ENCODE results near the gene MSRB1. TPM values are rescaled to one million over a fixed set of nuclear protein-coding genes. Genes with fewer than 3 reads are reported as not detected.
A peak's percentile ranks its signal among the peaks of the same experiment; 100 is the strongest.

MSRB1 gene
- total RNA-seq, 3 donors from 2014 or later (not counting 1 experiment from before 2014, with no cell fraction given): 10.8 to 19.9 (median 14.8) TPM

DNA sequence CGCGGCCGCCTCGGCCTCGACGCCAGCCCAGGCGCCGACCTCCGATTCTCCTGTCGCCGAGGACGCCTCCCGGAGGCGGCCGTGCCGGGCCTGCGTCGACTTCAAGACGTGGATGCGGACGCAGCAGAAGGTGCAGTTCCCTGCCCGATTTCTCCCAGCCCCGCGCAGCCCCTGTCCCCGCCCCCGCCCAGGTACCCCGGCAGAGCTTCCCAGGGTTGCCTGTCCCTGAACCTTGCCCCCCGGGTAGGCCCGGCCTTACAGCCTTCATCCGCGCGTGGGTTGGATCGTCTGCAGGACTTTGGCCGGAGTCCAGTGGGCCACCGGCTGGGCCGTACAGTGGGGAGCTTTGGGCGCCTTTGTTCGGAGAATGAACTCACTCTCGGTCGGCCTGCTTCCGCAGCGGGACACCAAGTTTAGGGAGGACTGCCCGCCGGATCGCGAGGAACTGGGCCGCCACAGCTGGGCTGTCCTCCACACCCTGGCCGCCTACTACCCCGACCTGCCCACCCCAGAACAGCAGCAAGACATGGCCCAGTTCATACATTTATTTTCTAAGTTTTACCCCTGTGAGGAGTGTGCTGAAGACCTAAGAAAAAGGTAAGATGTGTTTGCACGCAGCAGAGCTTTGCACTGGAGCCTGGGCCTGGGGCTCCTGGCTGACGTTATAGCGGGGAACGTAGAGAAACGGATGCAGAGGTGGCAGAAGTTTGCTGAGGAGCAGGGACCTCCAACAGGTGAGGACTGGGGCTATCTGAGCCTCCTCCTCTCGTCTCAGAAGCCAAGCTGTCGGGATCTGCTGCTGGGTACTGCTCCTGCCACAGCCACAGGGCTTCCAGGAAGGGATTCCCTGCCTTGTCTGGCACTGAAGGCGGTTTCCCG is 41.6 kb upstream of the MSRB1 start:
- H3K27ac Mint-ChIP-seq: peak overlapping the region in 1 of 2 donors; percentile 72
- H3K9me3 Mint-ChIP-seq: no peaks in the 10 kb centered on the region
- H3K4me3 Mint-ChIP-seq: peak overlapping the region; percentile 86
- no peaks in the 10 kb centered on the region for H3K36me3 Mint-ChIP-seq
- DNase-seq (no peak), ATAC-seq (peak; percentile 11 to 30 (median 22))
- peak overlapping the region; percentile 54 for H3K4me3 ChIP-seq (ENCODE audit: low read length)
- WGBS (ENCODE audit: insufficient coverage): 15% methylated on average over 58 of the region's 58 CpGs
- peaks cover 10% of the 10 kb centered on the region for H3K36me3 ChIP-seq (ENCODE audit: control insufficient read depth, insufficient read depth, low read length)
- TF ChIP-seq, protein P1, sequence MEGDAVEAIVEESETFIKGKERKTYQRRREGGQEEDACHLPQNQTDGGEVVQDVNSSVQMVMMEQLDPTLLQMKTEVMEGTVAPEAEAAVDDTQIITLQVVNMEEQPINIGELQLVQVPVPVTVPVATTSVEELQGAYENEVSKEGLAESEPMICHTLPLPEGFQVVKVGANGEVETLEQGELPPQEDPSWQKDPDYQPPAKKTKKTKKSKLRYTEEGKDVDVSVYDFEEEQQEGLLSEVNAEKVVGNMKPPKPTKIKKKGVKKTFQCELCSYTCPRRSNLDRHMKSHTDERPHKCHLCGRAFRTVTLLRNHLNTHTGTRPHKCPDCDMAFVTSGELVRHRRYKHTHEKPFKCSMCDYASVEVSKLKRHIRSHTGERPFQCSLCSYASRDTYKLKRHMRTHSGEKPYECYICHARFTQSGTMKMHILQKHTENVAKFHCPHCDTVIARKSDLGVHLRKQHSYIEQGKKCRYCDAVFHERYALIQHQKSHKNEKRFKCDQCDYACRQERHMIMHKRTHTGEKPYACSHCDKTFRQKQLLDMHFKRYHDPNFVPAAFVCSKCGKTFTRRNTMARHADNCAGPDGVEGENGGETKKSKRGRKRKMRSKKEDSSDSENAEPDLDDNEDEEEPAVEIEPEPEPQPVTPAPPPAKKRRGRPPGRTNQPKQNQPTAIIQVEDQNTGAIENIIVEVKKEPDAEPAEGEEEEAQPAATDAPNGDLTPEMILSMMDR (IDR thresholded peaks at IDR 0.05): no peak
- H3K9me3 ChIP-seq (ENCODE audit: control insufficient read depth, insufficient read depth, low read length): no peaks in the 10 kb centered on the region
- peaks cover 32% of the 10 kb centered on the region for H3K4me1 ChIP-seq (ENCODE audit: control insufficient read depth, insufficient read depth, low read length)
- peaks cover 4 to 22% of the 10 kb centered on the region in 2 donors for H3K4me1 Mint-ChIP-seq
- peak overlapping the region; percentile 35 for H3K27ac ChIP-seq (ENCODE audit: low read length)
- H3K27me3 ChIP-seq (ENCODE audit: control insufficient read depth, insufficient read depth, low read length): peaks cover 29% of the 10 kb centered on the region
- peaks cover 0 to 14% of the 10 kb centered on the region in 2 donors for H3K27me3 Mint-ChIP-seq (ENCODE audit: low read depth in 2 of 2)
- intact Hi-C loops (cut with micrococcal nuclease): no loop called here

DNA sequence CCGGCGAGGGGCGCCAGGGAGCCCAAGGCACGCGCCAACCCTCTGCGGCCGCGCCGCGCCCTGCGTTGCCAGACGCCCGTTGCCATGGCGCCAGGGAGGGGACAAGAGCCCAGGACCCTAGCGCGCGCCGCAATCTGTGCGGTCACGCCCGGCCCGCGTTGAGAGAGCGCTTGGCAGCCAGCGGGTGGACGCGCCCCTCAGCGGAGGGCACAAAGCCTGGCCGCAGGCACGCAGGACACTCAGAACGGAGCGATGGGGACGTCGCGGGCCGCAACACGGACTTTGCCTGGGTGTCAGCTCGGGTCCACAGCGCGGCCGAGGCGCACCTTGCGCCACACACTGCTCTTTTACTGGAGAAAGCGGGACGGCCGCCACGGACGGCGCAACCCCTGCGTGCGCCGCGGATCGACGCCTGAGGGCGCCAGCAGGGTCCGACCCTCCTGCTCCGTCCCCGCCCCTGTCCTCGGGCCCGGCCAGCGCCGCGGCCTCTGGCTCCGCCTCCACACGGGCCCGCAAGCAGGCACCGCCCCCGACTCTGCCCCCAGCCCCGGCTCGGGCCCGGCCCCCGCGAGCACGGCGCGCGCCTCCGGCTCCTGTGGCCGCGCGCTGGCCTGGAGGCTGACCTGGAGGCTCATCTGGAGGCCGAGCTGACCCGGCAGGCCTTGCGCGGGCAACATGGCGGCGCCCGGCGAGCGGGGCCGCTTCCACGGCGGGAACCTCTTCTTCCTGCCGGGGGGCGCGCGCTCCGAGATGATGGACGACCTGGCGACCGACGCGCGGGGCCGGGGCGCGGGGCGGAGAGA is 40.7 kb upstream of the MSRB1 start, which contains the start of gene GFER:
TSS of gene GFER (plus strand) at position 650 of the 803 bp plus-strand sequence. CDS start at position 676, 26 bp downstream.
- under 1% methylated on average over 109 of the region's 109 CpGs for WGBS (ENCODE audit: insufficient coverage)
- peak within 1 kb of the TSS; percentile 58 for H3K4me3 ChIP-seq (ENCODE audit: low read length)
- intact Hi-C loops (cut with micrococcal nuclease): no loop called here

DNA sequence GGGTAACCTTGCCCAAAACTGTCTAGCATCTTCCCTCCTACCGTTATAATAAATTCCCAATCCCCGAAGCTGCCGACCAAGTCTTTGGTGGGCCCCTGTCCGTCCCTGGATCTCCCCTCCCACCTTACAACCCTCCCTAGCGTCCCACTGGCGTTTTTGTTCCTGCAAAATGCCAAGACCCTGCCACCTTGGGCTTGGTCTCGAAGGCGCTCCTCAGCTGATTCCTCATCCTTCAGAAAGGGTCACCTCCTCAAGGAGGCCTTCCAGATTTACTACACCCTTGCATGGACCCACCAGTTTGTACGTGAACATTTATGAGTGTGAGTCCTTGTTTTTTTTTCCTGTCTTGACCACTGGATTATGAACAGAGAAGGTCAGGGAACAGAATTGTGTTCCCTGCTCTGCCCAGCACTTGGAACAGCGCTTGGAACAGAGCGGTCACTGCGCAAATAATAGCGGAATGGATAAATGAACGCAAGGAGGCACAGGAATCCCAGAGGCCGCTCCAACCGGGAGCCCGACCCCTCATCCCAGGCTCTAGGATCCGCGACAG is 40.1 kb upstream of the MSRB1 start:
- Mint-ChIP-seq H3K4me1 (peaks cover 4 to 12% of the 10 kb centered on the region in 2 donors), H3K27me3 (ENCODE audit: low read depth in 2 of 2) (peaks cover 0 to 12% of the 10 kb centered on the region in 2 donors), H3K36me3 (no peaks in the 10 kb centered on the region), H3K4me3 (peak overlapping the region; percentile 86), H3K27ac (peak overlapping the region; percentile 26 to 72), H3K9me3 (no peaks in the 10 kb centered on the region)
- TF ChIP-seq, protein P1 (IDR thresholded peaks at IDR 0.05): no peak
- Histone ChIP-seq H3K36me3 (ENCODE audit: control insufficient read depth, insufficient read depth, low read length) (peaks cover 16% of the 10 kb centered on the region), H3K27me3 (ENCODE audit: control insufficient read depth, insufficient read depth, low read length) (peaks cover 31% of the 10 kb centered on the region), H3K4me1 (ENCODE audit: control insufficient read depth, insufficient read depth, low read length) (peaks cover 27% of the 10 kb centered on the region), H3K9me3 (ENCODE audit: control insufficient read depth, insufficient read depth, low read length) (no peaks in the 10 kb centered on the region), H3K4me3 (ENCODE audit: low read length) (no peak overlapping the region), H3K27ac (ENCODE audit: low read length) (no peak overlapping the region)
- ATAC-seq (no peak), DNase-seq (no peak)
- intact Hi-C loops (cut with micrococcal nuclease): no loop called here
- 28% methylated on average over 19 of the region's 19 CpGs for WGBS (ENCODE audit: insufficient coverage)

More for the DNA sequence above, 40.7 kb upstream of the MSRB1 start, which contains the start of gene GFER:
- Histone ChIP-seq H3K36me3 (ENCODE audit: control insufficient read depth, insufficient read depth, low read length) (peaks cover 10% of the 10 kb centered on the region), H3K4me1 (ENCODE audit: control insufficient read depth, insufficient read depth, low read length) (peaks cover 27% of the 10 kb centered on the region), H3K27me3 (ENCODE audit: control insufficient read depth, insufficient read depth, low read length) (peaks cover 31% of the 10 kb centered on the region), H3K9me3 (ENCODE audit: control insufficient read depth, insufficient read depth, low read length) (no peaks in the 10 kb centered on the region), H3K27ac (ENCODE audit: low read length) (peak within 1 kb of the TSS; percentile 75)
- DNase-seq (peak; percentile 74 to 78), ATAC-seq (peak; percentile 87 to 93 (median 87))
- TF ChIP-seq, protein P1 (IDR thresholded peaks at IDR 0.05): peak; percentile 15
- Mint-ChIP-seq H3K27ac (peak within 1 kb of the TSS; percentile 26 to 72), H3K4me3 (peak within 1 kb of the TSS; percentile 86), H3K36me3 (no peaks in the 10 kb centered on the region), H3K9me3 (no peaks in the 10 kb centered on the region), H3K4me1 (peaks cover 4 to 16% of the 10 kb centered on the region in 2 donors), H3K27me3 (ENCODE audit: low read depth in 2 of 2) (peaks cover 0 to 14% of the 10 kb centered on the region in 2 donors)

Measured in natural killer cell (primary cell).